Endothelial cell of umbilical vein (primary cell): ENCODE measurements around the gene NFATC2. TPM values are rescaled to one million over a fixed set of nuclear protein-coding genes. Genes with fewer than 3 reads are reported as not detected.

Experiments
- BruUV-seq: library from RNA; stranded (reverse); fragments of 400-500 nt; replicated peaks from 2 replicates; lab custom pipeline; 2021; lab: Mats Ljungman, UMichigan
- CTCF ChIA-PET: fragments of 300-600, 350-600 bp; sonication (Branson Sonifier 250); formaldehyde crosslinking; loops from one replicate; lab custom pipeline; 2021; ENCODE audit warnings: antibody characterized with exemption, inconsistent platforms; lab: Charles Lee
- POLR2A ChIA-PET: fragments of 300-600, 350-600 bp; sonication (Branson Sonifier 250); formaldehyde crosslinking; loops from one replicate; lab custom pipeline; 2021; ENCODE audit warnings: antibody characterized with exemption, inconsistent platforms; lab: Charles Lee
- DNase-seq: peaks from one replicate; pipeline ENCODE4 v3.0.0-alpha.2; 2011; ENCODE audit warnings: low read depth, low spot score
- FAIRE-seq: peaks from 2 replicates; lab custom pipeline; 2011; peaks lifted over from hg19 to GRCh38; lab: Jason Lieb, UNC
- H2AFZ ChIP-seq: 2 replicates; pipeline ENCODE4 v1.6.0; 2012; ENCODE audit warnings: low read depth, low read length, control low read depth, inconsistent platforms
- H3K27ac ChIP-seq: 2 replicates; pipeline ENCODE4 v1.5.1; 2011; ENCODE audit warnings: low read depth, mild to moderate bottlenecking, control low read depth, low read length, moderate library complexity; ENCODE audit not compliant: insufficient read depth
- H3K27me3 ChIP-seq, 2 experiments: 2 replicates each; pipeline versions ENCODE4 v1.6.0 to v1.6.1; 2011; ENCODE audit warnings: low read length in 2 of 2, mixed read lengths in 1 of 2; ENCODE audit not compliant: control insufficient read depth in 2 of 2, insufficient read depth in 2 of 2
- H3K36me3 ChIP-seq, 2 experiments: 2 replicates in 1 of 2; 3 replicates in 1 of 2; pipeline ENCODE4 v1.5.1; 2011; ENCODE audit warnings: low read length in 2 of 2, mild to moderate bottlenecking in 1 of 2, moderate library complexity in 1 of 2; ENCODE audit not compliant: control insufficient read depth in 2 of 2, insufficient read depth in 2 of 2; ENCODE audit errors: extremely low read depth in 1 of 2
- H3K4me1 ChIP-seq: 3 replicates; pipeline ENCODE4 v1.5.1; 2011; ENCODE audit warnings: mild to moderate bottlenecking, low read length; ENCODE audit not compliant: control insufficient read depth, insufficient read depth; ENCODE audit errors: extremely low read depth
- H3K4me2 ChIP-seq: 2 replicates; pipeline ENCODE4 v1.6.1; 2011; ENCODE audit warnings: low read length, control low read depth, mixed read lengths; ENCODE audit not compliant: insufficient read depth
- H3K4me3 ChIP-seq, 3 experiments: fragments of 200-600 bp in 1 of 3; sonication (generic), shearing (Covaris generic) in 1 of 3; replicated peaks in 1 of 3; 2 replicates each; pipeline ENCODE4 v1.5.1; 2011 to 2016; ENCODE audit warnings: control low read depth in 3 of 3, low read length in 3 of 3, mild to moderate bottlenecking in 2 of 3, inconsistent platforms in 1 of 3, low read depth in 1 of 3, moderate library complexity in 1 of 3; ENCODE audit not compliant: insufficient read depth in 1 of 3
- H3K79me2 ChIP-seq: 2 replicates; pipeline ENCODE4 v1.6.0; 2012; ENCODE audit warnings: low read length, inconsistent platforms; ENCODE audit not compliant: control insufficient read depth, insufficient read depth
- H3K9ac ChIP-seq: replicated peaks from 2 replicates; pipeline ENCODE3; 2011; ENCODE audit warnings: low read length, control low read depth; ENCODE audit not compliant: insufficient read depth; ENCODE audit errors: extremely low read depth
- H3K9me1 ChIP-seq: replicated peaks from 3 replicates; pipeline ENCODE4 v1.6.0; 2011; ENCODE audit warnings: mild to moderate bottlenecking, low read length; ENCODE audit not compliant: control insufficient read depth, insufficient read depth; ENCODE audit errors: extremely low read depth
- H3K9me3 ChIP-seq: replicated peaks from 2 replicates; pipeline ENCODE4 v1.5.1; 2012; ENCODE audit warnings: low read length, inconsistent platforms; ENCODE audit not compliant: control insufficient read depth, insufficient read depth
- H4K20me1 ChIP-seq: replicated peaks from 2 replicates; pipeline ENCODE3; 2011; ENCODE audit warnings: mild to moderate bottlenecking, low read length; ENCODE audit not compliant: control insufficient read depth, insufficient read depth; ENCODE audit errors: extremely low read depth
- CTCF ChIP-seq, 2 donors: IDR thresholded peaks; 1 replicate in 1 of 2; 2 replicates in 1 of 2; pipeline ENCODE4 v1.5.1; 2011; ENCODE audit warnings: low read length in 2 of 2, mild to moderate bottlenecking in 2 of 2, moderate library complexity in 2 of 2, control low read depth in 1 of 2, inconsistent platforms in 1 of 2, low read depth in 1 of 2; ENCODE audit not compliant: insufficient read depth in 1 of 2; ENCODE audit errors: extremely low read depth in 1 of 2
- EZH2 ChIP-seq: IDR thresholded peaks from 2 replicates; pipeline ENCODE4 v1.6.1; 2012; ENCODE audit warnings: borderline replicate concordance, low read depth, mild to moderate bottlenecking, moderate library complexity, low read length, inconsistent platforms; ENCODE audit not compliant: severe bottlenecking
- FOS ChIP-seq: IDR thresholded peaks from 2 replicates; pipeline ENCODE4 v1.6.1; 2011; ENCODE audit warnings: mild to moderate bottlenecking, low read length, moderate library complexity, borderline replicate concordance; ENCODE audit not compliant: insufficient read depth
- GATA2 ChIP-seq: IDR thresholded peaks from 2 replicates; pipeline ENCODE4 v1.7.0; 2011; ENCODE audit warnings: low read depth, mild to moderate bottlenecking, moderate library complexity, mixed read lengths, low read length; ENCODE audit not compliant: insufficient read length, insufficient read depth
- JUN ChIP-seq: IDR thresholded peaks from 2 replicates; pipeline ENCODE4 v1.6.1; 2011; ENCODE audit warnings: borderline replicate concordance, low read depth; ENCODE audit not compliant: insufficient read length, insufficient read depth
- MYC ChIP-seq: IDR thresholded peaks from one replicate; pipeline ENCODE4 v1.6.1; 2011; ENCODE audit warnings: mild to moderate bottlenecking, low read depth, low read length
- POLR2A ChIP-seq: IDR thresholded peaks from 2 replicates; pipeline ENCODE4 v1.6.1; 2012; ENCODE audit warnings: low read depth, mild to moderate bottlenecking, control low read depth, low read length
- POLR2AphosphoS5 ChIP-seq: IDR thresholded peaks from 2 replicates; pipeline ENCODE4 v1.6.1; 2012; ENCODE audit warnings: low read depth, mild to moderate bottlenecking, control low read depth, low read length, moderate library complexity; ENCODE audit not compliant: insufficient read depth
- dilution Hi-C: fragments of 300-500 bp; cut with MboI; formaldehyde crosslinking; loops from one replicate; pipeline ENCODE4 v1.15.0; 2019; ENCODE audit warnings: low sequenced_read_pairs; ENCODE audit not compliant: extremely low pct_ligation_motif_present
- intact Hi-C: fragments of 100-400 bp; cut with micrococcal nuclease; formaldehyde crosslinking; loops from one replicate; pipeline ENCODE4 v1.10.0; 2022
- polyA plus RNA-seq, 4 experiments: library from polyadenylated mRNA; depleted of rRNA in 3 of 4; stranded (reverse) in 3 of 4; unstranded in 1 of 4; fragments of >200 nt; gene quantifications; 2 replicates each; pipeline versions ENCODE4 v1.2.1 to v1.2.3, GENCODE V29; 2011 to 2012; ENCODE audit warnings: missing spikeins in 1 of 4
- total RNA-seq: library from RNA; stranded (reverse); gene quantifications from 2 replicates; pipeline ENCODE4 v1.2.3, GENCODE V29; 2021
- TF ChIP-seq, protein P1 (sequence below): IDR thresholded peaks from 2 replicates; pipeline ENCODE4 v1.6.1; 2011; ENCODE audit not compliant: insufficient read depth, insufficient read length

NFATC2 gene
- total and polyA plus RNA-seq, 2 donors (not counting 3 experiments of a cell fraction or from before 2014, with no cell fraction given): 3.1 to 13.0 TPM

DNA sequence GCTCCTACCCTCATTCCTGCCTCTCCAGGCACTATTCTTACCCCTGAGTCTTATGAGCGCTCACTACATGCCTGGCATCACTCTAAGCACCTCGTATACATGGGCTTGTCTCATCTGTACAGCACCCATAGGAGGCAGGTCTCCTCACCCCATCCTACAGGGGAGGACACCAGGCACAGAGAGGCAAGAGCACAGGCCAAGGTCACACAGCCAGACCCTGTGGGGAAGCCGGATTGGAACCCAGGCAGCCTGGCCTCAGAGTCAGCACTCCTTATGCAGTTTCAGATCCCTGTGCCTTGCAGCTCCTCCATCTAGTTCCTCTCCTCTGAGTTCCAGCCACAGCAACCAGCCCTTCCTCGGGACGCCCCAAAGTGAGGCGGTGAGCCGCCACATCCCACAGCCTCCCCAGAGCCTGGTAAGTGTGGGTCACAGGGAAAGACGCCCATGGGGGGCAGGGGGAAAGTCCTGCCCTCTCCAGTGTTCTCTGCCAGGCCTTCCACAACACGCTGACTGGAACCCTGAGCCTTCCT is 103.3 kb downstream of the NFATC2 start:
- Histone ChIP-seq H4K20me1 (no peaks in the 10 kb centered on the region), H3K9me1 (no peaks in the 10 kb centered on the region), H3K27me3 (no peaks in the 10 kb centered on the region), H2AFZ (no peak overlapping the region), H3K79me2 (no peaks in the 10 kb centered on the region), H3K4me2 (no peak overlapping the region), H3K27ac (no peak overlapping the region), H3K9ac (no peak overlapping the region), H3K4me3 (no peak overlapping the region), H3K36me3 (peaks cover 0 to 4% of the 10 kb centered on the region in 2 experiments), H3K9me3 (no peaks in the 10 kb centered on the region), H3K4me1 (no peaks in the 10 kb centered on the region)
- intact Hi-C loops: no loop called here
- BruUV-seq: no TSS peak
- dilution Hi-C loops: no loop called here
- no peak for TF ChIP-seq MYC
- TF ChIP-seq POLR2AphosphoS5: no peak
- no peak for TF ChIP-seq EZH2
- DNase-seq (no peak), FAIRE-seq (no peak)
- CTCF ChIA-PET: no interaction called here
- POLR2A ChIA-PET: no interaction called here

- Histone ChIP-seq H3K36me3 (peaks cover 0 to 4% of the 10 kb centered on the region in 2 experiments), H3K4me1 (no peaks in the 10 kb centered on the region), H3K9me1 (no peaks in the 10 kb centered on the region), H3K9ac (no peak overlapping the region), H3K4me3 (no peak overlapping the region), H3K79me2 (no peaks in the 10 kb centered on the region), H3K27me3 (no peaks in the 10 kb centered on the region), H3K9me3 (no peaks in the 10 kb centered on the region), H3K27ac (no peak overlapping the region), H2AFZ (no peak overlapping the region), H3K4me2 (no peak overlapping the region), H4K20me1 (no peaks in the 10 kb centered on the region)
- TF ChIP-seq, protein P1, sequence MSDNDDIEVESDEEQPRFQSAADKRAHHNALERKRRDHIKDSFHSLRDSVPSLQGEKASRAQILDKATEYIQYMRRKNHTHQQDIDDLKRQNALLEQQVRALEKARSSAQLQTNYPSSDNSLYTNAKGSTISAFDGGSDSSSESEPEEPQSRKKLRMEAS: no peak
- TF ChIP-seq EZH2 (no peak), JUN (no peak), POLR2AphosphoS5 (no peak), FOS (no peak), POLR2A (no peak), MYC (no peak), GATA2 (no peak), CTCF (IDR thresholded peaks at IDR 0.05; ENCODE audit: extremely low read depth in 1 of 2, insufficient read depth in 1 of 2, low read depth in 1 of 2, low read length in 2 of 2) (no peak)
- CTCF ChIA-PET: interaction anchor here (0.6 to 0.7 kb wide), 3 partner anchors 42 to 137 kb away, joined by 3 to 5 read pairs (median 4); no protein-coding TSS in a partner anchor
- no peak for DNase-seq
- POLR2A ChIA-PET: no interaction called here
- no TSS peak for BruUV-seq
- intact Hi-C loops (no loop called here), dilution Hi-C loops (no loop called here)
- no peak for FAIRE-seq
These were observed 104.4 kb downstream of the NFATC2 start for GRCh38 chr20:51438136-51438535.
